GM23338 (cell line): ENCODE data around the gene OLFML2A. TPM values are rescaled to one million over a fixed set of nuclear protein-coding genes. Genes with fewer than 3 reads are reported as not detected.

ENCODE experiments used
- ATAC-seq: fragments of 200-7000 bp; cut with Tn5 transposase; 3 replicates; pipeline ENCODE4 v1.9.1; 2020
- DNase-seq: peaks from one replicate; pipeline ENCODE4 v3.0.0-alpha.2; 2015; ENCODE audit warnings: low spot score
- H2AFZ ChIP-seq: fragments of 200-600 bp; sonication (generic); 2 replicates; pipeline ENCODE4 v1.8.0; 2016; ENCODE audit warnings: antibody characterized with exemption, mild to moderate bottlenecking, moderate library complexity
- H3F3A ChIP-seq: fragments of 200-600 bp; sonication (generic); replicated peaks from 2 replicates; pipeline ENCODE4 v1.8.0; 2017; ENCODE audit warnings: antibody characterized with exemption, mixed run types, low read depth
- H3K27ac ChIP-seq: fragments of 200-600 bp; sonication (generic); 2 replicates; pipeline ENCODE4 v1.6.1; 2016; ENCODE audit warnings: low read depth
- H3K27me3 ChIP-seq: fragments of 200-600 bp; sonication (generic); 2 replicates; pipeline ENCODE4 v1.8.0; 2016; ENCODE audit warnings: mild to moderate bottlenecking, mixed run types, moderate library complexity; ENCODE audit not compliant: insufficient read depth
- H3K36me3 ChIP-seq: fragments of 200-600 bp; sonication (generic); 2 replicates; pipeline ENCODE4 v1.8.0; 2016; ENCODE audit warnings: mild to moderate bottlenecking; ENCODE audit not compliant: insufficient read depth
- H3K4me1 ChIP-seq: fragments of 200-600 bp; sonication (generic); 2 replicates; pipeline ENCODE4 v1.8.0; 2016; ENCODE audit warnings: mild to moderate bottlenecking, moderate library complexity; ENCODE audit not compliant: insufficient read depth
- H3K4me2 ChIP-seq: fragments of 200-600 bp; sonication (generic); 2 replicates; pipeline ENCODE4 v1.7.1; 2017; ENCODE audit warnings: mixed run types
- H3K4me3 ChIP-seq: fragments of 200-600 bp; sonication (generic); 2 replicates; pipeline ENCODE4 v1.6.1; 2016; ENCODE audit warnings: mixed run types
- H3K79me2 ChIP-seq: fragments of 200-600 bp; sonication (generic); replicated peaks from 2 replicates; pipeline ENCODE4 v1.8.0; 2017; ENCODE audit warnings: mild to moderate bottlenecking; ENCODE audit not compliant: insufficient read depth
- H3K9me2 ChIP-seq: fragments of 200-600 bp; sonication (generic); 2 replicates; pipeline ENCODE4 v1.8.0; 2017; ENCODE audit not compliant: insufficient read depth
- H4K20me1 ChIP-seq: fragments of 200-600 bp; sonication (generic); replicated peaks from 2 replicates; pipeline ENCODE4 v1.8.0; 2017; ENCODE audit warnings: mild to moderate bottlenecking; ENCODE audit not compliant: insufficient read depth
- H3K27ac Mint-ChIP-seq: 2 replicates; pipeline ENCODE4 v1.8.0; 2020; ENCODE audit warnings: inconsistent platforms, mild to moderate bottlenecking, moderate library complexity, mixed read lengths
- H3K27me3 Mint-ChIP-seq: 3 replicates; pipeline ENCODE4 v1.8.0; 2022; ENCODE audit warnings: low read depth, mild to moderate bottlenecking, moderate library complexity, mixed read lengths, inconsistent platforms; ENCODE audit not compliant: insufficient read depth, poor library complexity
- H3K36me3 Mint-ChIP-seq: 3 replicates; pipeline ENCODE4 v1.8.0; 2021; ENCODE audit warnings: low read depth, mild to moderate bottlenecking, inconsistent platforms, moderate library complexity, mixed read lengths
- H3K4me1 Mint-ChIP-seq: 3 replicates; pipeline ENCODE4 v1.8.0; 2020; ENCODE audit warnings: mild to moderate bottlenecking, inconsistent platforms, mixed read lengths
- H3K4me3 Mint-ChIP-seq: 3 replicates; pipeline ENCODE4 v1.8.0; 2021; ENCODE audit warnings: moderate library complexity, mild to moderate bottlenecking, inconsistent platforms, mixed read lengths
- H3K9me3 Mint-ChIP-seq: 3 replicates; pipeline ENCODE4 v1.8.0; 2020; ENCODE audit warnings: moderate library complexity, mild to moderate bottlenecking, inconsistent platforms, mixed read lengths
- ETS1 ChIP-seq: IDR thresholded peaks from 2 replicates; pipeline ENCODE4 v1.6.1; 2016; ENCODE audit warnings: antibody characterized with exemption
- EZH2 ChIP-seq: fragments of 200-600 bp; sonication (generic); IDR thresholded peaks from one replicate; pipeline ENCODE4 v1.8.0; 2017; ENCODE audit warnings: antibody characterized with exemption, mild to moderate bottlenecking, low read depth; ENCODE audit not compliant: unreplicated experiment
- EZH2phosphoT487 ChIP-seq: fragments of 200-600 bp; sonication (generic); IDR thresholded peaks from one replicate; pipeline ENCODE4 v1.8.1; 2018; ENCODE audit warnings: antibody characterized with exemption; ENCODE audit not compliant: unreplicated experiment
- NANOG ChIP-seq: IDR thresholded peaks from 2 replicates; pipeline ENCODE4 v1.6.1; 2016; ENCODE audit warnings: antibody characterized with exemption, borderline replicate concordance
- POLR2AphosphoS5 ChIP-seq: IDR thresholded peaks from 2 replicates; pipeline ENCODE4 v1.6.1; 2016; ENCODE audit warnings: antibody characterized with exemption, low read depth
- STAT1 ChIP-seq: IDR thresholded peaks from one replicate; pipeline ENCODE4 v1.6.1; 2016; ENCODE audit warnings: antibody characterized with exemption; ENCODE audit not compliant: unreplicated experiment
- ZNF114 ChIP-seq: fragments of 250-450 bp; sonication (Bioruptor Pico); IDR thresholded peaks from 2 replicates; pipeline ENCODE4 v1.5.0; 2020; ENCODE audit warnings: mild to moderate bottlenecking, moderate library complexity
- polyA plus RNA-seq: library from polyadenylated mRNA; unstranded; fragments of >200 nt; fragmentation: Nextera tagmentation; extraction: Ambion mirVana; gene quantifications from 2 replicates; pipeline ENCODE4 v1.2.1, GENCODE V29; 2016
- total RNA-seq: library from RNA; depleted of rRNA; stranded (reverse); fragments of >200 nt; shearing (Covaris generic); gene quantifications from 2 replicates; pipeline ENCODE4 v1.2.3, GENCODE V29; 2014
- TF ChIP-seq, protein P1 (sequence below): IDR thresholded peaks from one replicate; pipeline ENCODE4 v1.6.1; 2018; ENCODE audit warnings: antibody characterized with exemption; ENCODE audit not compliant: unreplicated experiment
- TF ChIP-seq, protein P2 (sequence below), 2 experiments: fragments of 200-600 bp in 1 of 2; sonication (generic) in 1 of 2; conservative IDR thresholded peaks; 2 replicates each; pipeline versions ENCODE4 v1.5.1 to v1.6.1; 2016 to 2017; ENCODE audit warnings: antibody characterized with exemption in 2 of 2, low read depth in 2 of 2, mild to moderate bottlenecking in 2 of 2, moderate library complexity in 1 of 2
- TF ChIP-seq, protein P3 (sequence below): fragments of 250-450 bp; sonication (Bioruptor Pico); IDR thresholded peaks from 2 replicates; pipeline ENCODE4 v1.5.0; 2020; ENCODE audit warnings: mild to moderate bottlenecking, moderate library complexity

OLFML2A gene
- total and polyA plus RNA-seq, 2 experiments from 2014 or later, result 1.1 to 6.7 TPM

- Histone ChIP-seq H4K20me1 (no peaks in the 10 kb centered on the region), H3K4me2 (no peak overlapping the region), H2AFZ (no peak overlapping the region), H3K9me2 (no peaks in the 10 kb centered on the region), H3K27ac (no peak overlapping the region), H3K27me3 (no peaks in the 10 kb centered on the region), H3K4me3 (no peak overlapping the region), H3K4me1 (no peaks in the 10 kb centered on the region), H3F3A (no peaks in the 10 kb centered on the region), H3K36me3 (no peaks in the 10 kb centered on the region), H3K79me2 (no peaks in the 10 kb centered on the region)
- H3K4me1 Mint-ChIP-seq, result peaks cover 11% of the 10 kb centered on the region; the same call in 2 of the 3 replicates
- no peak overlapping the region for H3K4me3 Mint-ChIP-seq
- TF ChIP-seq, protein P1, sequence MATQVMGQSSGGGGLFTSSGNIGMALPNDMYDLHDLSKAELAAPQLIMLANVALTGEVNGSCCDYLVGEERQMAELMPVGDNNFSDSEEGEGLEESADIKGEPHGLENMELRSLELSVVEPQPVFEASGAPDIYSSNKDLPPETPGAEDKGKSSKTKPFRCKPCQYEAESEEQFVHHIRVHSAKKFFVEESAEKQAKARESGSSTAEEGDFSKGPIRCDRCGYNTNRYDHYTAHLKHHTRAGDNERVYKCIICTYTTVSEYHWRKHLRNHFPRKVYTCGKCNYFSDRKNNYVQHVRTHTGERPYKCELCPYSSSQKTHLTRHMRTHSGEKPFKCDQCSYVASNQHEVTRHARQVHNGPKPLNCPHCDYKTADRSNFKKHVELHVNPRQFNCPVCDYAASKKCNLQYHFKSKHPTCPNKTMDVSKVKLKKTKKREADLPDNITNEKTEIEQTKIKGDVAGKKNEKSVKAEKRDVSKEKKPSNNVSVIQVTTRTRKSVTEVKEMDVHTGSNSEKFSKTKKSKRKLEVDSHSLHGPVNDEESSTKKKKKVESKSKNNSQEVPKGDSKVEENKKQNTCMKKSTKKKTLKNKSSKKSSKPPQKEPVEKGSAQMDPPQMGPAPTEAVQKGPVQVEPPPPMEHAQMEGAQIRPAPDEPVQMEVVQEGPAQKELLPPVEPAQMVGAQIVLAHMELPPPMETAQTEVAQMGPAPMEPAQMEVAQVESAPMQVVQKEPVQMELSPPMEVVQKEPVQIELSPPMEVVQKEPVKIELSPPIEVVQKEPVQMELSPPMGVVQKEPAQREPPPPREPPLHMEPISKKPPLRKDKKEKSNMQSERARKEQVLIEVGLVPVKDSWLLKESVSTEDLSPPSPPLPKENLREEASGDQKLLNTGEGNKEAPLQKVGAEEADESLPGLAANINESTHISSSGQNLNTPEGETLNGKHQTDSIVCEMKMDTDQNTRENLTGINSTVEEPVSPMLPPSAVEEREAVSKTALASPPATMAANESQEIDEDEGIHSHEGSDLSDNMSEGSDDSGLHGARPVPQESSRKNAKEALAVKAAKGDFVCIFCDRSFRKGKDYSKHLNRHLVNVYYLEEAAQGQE, result no peak
- TF ChIP-seq, protein P2, sequence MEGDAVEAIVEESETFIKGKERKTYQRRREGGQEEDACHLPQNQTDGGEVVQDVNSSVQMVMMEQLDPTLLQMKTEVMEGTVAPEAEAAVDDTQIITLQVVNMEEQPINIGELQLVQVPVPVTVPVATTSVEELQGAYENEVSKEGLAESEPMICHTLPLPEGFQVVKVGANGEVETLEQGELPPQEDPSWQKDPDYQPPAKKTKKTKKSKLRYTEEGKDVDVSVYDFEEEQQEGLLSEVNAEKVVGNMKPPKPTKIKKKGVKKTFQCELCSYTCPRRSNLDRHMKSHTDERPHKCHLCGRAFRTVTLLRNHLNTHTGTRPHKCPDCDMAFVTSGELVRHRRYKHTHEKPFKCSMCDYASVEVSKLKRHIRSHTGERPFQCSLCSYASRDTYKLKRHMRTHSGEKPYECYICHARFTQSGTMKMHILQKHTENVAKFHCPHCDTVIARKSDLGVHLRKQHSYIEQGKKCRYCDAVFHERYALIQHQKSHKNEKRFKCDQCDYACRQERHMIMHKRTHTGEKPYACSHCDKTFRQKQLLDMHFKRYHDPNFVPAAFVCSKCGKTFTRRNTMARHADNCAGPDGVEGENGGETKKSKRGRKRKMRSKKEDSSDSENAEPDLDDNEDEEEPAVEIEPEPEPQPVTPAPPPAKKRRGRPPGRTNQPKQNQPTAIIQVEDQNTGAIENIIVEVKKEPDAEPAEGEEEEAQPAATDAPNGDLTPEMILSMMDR (conservative IDR thresholded peaks at IDR 0.05; ENCODE audit: low read depth in 2 of 2), result no peak
- TF ChIP-seq EZH2 (no peak), ETS1 (no peak), EZH2phosphoT487 (no peak), STAT1 (no peak), ZNF114 (CRISPR knock-in tag) (no peak), NANOG (no peak), POLR2AphosphoS5 (no peak)
- TF ChIP-seq, protein P3, sequence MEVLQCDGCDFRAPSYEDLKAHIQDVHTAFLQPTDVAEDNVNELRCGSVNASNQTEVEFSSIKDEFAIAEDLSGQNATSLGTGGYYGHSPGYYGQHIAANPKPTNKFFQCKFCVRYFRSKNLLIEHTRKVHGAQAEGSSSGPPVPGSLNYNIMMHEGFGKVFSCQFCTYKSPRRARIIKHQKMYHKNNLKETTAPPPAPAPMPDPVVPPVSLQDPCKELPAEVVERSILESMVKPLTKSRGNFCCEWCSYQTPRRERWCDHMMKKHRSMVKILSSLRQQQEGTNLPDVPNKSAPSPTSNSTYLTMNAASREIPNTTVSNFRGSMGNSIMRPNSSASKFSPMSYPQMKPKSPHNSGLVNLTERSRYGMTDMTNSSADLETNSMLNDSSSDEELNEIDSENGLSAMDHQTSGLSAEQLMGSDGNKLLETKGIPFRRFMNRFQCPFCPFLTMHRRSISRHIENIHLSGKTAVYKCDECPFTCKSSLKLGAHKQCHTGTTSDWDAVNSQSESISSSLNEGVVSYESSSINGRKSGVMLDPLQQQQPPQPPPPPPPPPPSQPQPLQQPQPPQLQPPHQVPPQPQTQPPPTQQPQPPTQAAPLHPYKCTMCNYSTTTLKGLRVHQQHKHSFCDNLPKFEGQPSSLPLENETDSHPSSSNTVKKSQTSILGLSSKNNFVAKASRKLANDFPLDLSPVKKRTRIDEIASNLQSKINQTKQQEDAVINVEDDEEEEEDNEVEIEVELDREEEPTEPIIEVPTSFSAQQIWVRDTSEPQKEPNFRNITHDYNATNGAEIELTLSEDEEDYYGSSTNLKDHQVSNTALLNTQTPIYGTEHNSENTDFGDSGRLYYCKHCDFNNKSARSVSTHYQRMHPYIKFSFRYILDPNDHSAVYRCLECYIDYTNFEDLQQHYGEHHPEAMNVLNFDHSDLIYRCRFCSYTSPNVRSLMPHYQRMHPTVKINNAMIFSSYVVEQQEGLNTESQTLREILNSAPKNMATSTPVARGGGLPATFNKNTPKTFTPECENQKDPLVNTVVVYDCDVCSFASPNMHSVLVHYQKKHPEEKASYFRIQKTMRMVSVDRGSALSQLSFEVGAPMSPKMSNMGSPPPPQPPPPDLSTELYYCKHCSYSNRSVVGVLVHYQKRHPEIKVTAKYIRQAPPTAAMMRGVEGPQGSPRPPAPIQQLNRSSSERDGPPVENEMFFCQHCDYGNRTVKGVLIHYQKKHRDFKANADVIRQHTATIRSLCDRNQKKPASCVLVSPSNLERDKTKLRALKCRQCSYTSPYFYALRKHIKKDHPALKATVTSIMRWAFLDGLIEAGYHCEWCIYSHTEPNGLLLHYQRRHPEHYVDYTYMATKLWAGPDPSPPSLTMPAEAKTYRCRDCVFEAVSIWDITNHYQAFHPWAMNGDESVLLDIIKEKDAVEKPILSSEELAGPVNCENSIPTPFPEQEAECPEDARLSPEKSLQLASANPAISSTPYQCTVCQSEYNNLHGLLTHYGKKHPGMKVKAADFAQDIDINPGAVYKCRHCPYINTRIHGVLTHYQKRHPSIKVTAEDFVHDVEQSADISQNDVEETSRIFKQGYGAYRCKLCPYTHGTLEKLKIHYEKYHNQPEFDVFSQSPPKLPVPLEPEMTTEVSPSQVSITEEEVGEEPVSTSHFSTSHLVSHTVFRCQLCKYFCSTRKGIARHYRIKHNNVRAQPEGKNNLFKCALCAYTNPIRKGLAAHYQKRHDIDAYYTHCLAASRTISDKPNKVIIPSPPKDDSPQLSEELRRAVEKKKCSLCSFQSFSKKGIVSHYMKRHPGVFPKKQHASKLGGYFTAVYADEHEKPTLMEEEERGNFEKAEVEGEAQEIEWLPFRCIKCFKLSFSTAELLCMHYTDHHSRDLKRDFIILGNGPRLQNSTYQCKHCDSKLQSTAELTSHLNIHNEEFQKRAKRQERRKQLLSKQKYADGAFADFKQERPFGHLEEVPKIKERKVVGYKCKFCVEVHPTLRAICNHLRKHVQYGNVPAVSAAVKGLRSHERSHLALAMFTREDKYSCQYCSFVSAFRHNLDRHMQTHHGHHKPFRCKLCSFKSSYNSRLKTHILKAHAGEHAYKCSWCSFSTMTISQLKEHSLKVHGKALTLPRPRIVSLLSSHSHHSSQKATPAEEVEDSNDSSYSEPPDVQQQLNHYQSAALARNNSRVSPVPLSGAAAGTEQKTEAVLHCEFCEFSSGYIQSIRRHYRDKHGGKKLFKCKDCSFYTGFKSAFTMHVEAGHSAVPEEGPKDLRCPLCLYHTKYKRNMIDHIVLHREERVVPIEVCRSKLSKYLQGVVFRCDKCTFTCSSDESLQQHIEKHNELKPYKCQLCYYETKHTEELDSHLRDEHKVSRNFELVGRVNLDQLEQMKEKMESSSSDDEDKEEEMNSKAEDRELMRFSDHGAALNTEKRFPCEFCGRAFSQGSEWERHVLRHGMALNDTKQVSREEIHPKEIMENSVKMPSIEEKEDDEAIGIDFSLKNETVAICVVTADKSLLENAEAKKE (CRISPR knock-in tag), result no peak
- ATAC-seq (no peak), DNase-seq (no peak)
- H3K36me3 Mint-ChIP-seq, result no peaks in the 10 kb centered on the region; the same call in 2 of the 3 replicates
- H3K9me3 Mint-ChIP-seq, result peaks cover 5% of the 10 kb centered on the region; the same call in 2 of the 3 replicates
- peaks cover 7% of the 10 kb centered on the region for H3K27me3 Mint-ChIP-seq
- H3K27ac Mint-ChIP-seq, result no peak overlapping the region
These were observed 53.7 kb downstream of the OLFML2A start for GRCh38 chr9:124830593-124830992.
